ENCODE measurements around the gene CDK14. TPM values are rescaled to one million over a fixed set of nuclear protein-coding genes. Genes with fewer than 3 reads are reported as not detected.
"Not testable (repeated sequence)": the region's sequence is repeated elsewhere in the genome, so short reads cannot be mapped to it uniquely, and the experiment has no call there.

CDK14 gene
- total RNA-seq, 1 donor from 2014 or later: 23.5 TPM

GRCh38 chr7:90894122-90894521, 298.0 kb downstream of the CDK14 start:
- DNase-seq (ENCODE audit: low spot score): no peak

- no peak for DNase-seq (ENCODE audit: low spot score)
Observed at GRCh38 chr7:90896458-90896857, 300.3 kb downstream of the CDK14 start.

GRCh38 chr7:90897961-90898469, 301.9 kb downstream of the CDK14 start:
- no peak for DNase-seq (ENCODE audit: low spot score)

- no peak for DNase-seq (ENCODE audit: low spot score)
Observed at GRCh38 chr7:90900628-90901356, 304.7 kb downstream of the CDK14 start.

- DNase-seq (ENCODE audit: low spot score): no peak
Observed at GRCh38 chr7:90903841-90904240, 307.7 kb downstream of the CDK14 start.

GRCh38 chr7:90910136-90910535, 314.0 kb downstream of the CDK14 start:
- DNase-seq (ENCODE audit: low spot score): no peak

DNA sequence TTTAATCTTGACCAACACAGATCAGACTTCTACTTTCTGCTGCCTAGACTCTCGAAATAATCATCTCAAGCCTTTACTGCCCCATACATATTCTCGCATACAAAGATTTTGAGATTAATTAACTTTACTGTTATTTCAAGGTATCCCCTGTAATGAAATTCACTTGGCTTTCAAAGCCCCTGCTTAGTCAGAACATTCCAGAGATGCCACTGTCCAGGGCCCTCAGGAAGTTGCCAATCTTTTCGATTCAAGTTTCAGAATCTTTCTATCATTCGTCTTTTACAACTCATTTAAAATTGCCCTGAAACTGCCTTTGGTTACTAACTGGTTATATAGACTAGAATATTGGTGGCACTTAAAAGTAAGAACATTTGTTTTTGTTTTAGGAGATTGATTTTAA, 320.2 kb downstream of the CDK14 start:
- DNase-seq (ENCODE audit: low spot score): no peak

- DNase-seq (ENCODE audit: low spot score): no peak
Observed at GRCh38 chr7:90917539-90917938, 321.4 kb downstream of the CDK14 start.

GRCh38 chr7:90918303-90918702, 322.2 kb downstream of the CDK14 start:
- DNase-seq (ENCODE audit: low spot score): no peak

- no peak for DNase-seq (ENCODE audit: low spot score)
Observed at GRCh38 chr7:90919816-90920215, 323.7 kb downstream of the CDK14 start.

GRCh38 chr7:90920336-90920735, 324.2 kb downstream of the CDK14 start:
- no peak for DNase-seq (ENCODE audit: low spot score)

DNA sequence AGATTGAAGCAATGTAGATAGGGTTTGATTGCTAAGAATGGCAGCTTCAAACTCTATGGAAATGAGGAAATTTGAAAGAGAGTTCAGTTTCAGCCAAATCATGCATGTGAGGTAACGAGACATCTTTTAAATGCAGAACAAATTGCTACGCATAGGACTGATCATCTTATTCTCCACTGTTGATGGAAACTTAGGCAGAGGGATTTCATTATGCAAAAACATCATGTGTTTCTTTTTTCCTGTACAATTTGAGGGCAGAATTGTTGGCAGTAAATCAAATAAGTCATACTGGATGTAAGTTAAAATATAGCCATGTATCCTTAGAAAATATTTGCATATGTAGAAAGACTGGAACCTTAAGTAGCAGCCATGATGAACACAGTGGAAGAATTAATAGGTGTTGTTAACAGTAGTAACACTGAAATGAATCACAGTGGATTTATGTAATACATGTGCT, 327.4 kb downstream of the CDK14 start:
- no peak for DNase-seq (ENCODE audit: low spot score)

DNA sequence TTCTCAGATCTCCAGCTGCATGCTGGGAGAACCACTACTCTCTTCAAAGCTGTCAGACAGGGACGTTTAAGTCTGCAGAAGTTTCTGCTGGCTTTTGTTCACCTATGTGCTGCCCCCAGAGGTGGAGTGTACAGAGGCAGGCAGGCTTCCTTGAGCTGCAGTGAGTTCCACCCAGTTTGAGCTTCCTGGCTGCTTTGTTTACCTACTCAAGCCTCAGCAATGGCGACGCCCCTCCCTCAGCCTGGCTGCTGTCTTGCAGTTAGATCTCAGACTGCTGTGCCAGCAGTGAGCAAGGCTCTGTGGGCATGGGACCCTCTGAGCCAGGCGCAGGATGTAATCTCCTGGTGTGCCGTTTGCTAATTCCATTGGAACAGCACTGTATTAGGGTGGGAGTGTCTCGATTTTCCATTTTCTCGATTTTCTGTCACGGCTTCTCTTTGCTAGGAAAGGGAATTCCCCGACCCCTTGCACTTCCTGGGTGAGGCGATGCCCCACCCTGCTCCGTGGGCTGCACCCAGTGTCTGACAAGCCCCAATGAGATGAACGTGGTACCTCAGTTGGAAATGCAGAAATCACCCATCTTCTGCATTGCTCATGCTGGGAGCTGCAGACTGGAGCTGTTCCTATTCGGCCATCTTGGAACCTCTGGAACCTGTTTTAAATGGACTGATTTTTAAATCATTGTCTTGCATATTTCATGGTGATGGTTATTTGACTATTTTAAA, 332.7 kb downstream of the CDK14 start:
- DNase-seq (ENCODE audit: low spot score): not testable (repeated sequence)

DNA sequence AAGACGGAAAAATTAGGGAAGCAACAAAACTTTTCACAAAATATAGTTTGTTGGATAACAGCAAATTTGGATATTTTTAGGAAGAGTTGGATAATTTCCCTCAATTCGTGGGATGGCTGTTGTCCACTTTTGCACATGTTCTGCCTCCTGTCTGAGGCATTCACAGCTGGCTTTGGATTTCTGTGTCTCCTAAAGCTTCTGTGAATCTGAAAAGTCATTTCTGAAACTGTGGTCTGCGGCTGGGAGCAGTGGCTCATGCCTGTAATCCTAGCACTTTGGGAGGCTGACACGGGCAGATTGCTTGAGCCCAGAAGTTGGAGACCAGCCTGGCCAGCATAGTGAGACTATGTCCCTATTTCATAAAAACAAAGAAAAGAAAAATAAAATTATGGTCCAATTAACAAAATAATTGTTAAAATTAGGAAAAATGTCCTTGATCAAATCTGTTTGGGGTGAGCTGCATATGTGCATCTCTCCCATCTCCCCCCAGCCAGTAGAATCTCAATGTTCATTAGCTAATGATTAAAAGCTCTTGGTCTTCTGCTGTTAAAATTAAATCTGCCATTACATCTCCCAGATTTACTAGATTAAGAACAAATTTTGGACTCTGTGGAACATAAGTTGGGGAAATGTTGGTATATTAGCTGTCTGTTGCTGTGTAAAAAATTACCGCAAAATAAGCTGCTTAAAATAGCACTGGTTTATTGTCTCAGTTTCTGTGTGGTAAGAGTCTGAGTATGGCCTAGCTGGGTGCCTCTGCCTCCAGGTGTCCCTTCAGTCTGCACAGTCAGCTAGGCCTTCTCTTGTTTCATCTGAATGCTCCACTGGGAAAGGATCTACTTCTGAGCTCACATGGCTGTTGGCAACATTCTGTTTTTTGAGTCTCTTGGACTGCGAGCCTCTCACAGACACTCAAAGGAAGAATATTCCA, 336.1 kb downstream of the CDK14 start:
- DNase-seq (ENCODE audit: low spot score): no peak

GRCh38 chr7:90933041-90933440, 336.9 kb downstream of the CDK14 start:
- DNase-seq (ENCODE audit: low spot score): no peak

DNA sequence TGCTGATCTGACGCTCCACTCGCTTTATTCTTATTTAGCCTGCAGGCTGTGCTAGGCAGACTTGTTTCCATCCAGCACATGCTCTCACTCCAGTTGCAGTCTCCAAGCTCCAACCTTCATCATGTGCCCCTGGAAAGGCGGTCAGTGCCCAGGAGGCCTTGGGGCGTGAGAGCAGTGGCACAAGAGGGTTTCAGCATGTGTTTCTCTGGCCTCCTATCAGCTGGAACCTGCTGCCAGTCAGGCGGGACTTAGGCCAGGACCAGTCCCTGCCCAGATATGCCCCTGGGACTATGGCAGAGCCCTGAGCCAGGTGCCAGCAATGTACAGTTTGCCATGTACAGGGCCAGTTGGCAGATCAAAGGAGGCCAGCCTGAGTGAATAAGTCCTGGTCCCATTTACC, 337.9 kb downstream of the CDK14 start:
- DNase-seq (ENCODE audit: low spot score): no peak

- DNase-seq (ENCODE audit: low spot score): no peak
Observed at GRCh38 chr7:90938371-90938770, 342.2 kb downstream of the CDK14 start.

DNA sequence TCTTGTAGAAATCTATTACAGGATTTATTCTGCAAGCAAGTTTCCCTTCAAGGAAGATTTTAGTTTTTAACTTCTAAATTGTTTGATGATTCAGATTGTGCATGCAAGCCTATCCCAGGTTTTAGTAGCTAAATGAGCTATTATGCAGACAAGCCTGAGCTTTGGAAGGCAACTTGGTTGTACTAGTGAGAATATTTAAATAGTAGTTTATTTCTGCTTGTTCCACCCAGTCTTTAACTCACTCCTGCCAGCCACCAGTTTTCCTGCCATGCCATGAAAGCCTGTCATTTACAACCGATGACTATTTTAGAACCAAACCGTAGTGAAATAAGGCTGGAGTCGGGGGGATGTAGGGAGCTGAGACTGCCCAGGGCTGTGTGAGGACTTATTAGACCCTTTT, 343.5 kb downstream of the CDK14 start:
- no peak for DNase-seq (ENCODE audit: low spot score)

- no peak for DNase-seq (ENCODE audit: low spot score)
Observed at GRCh38 chr7:90944021-90944420, 347.9 kb downstream of the CDK14 start.

- no peak for DNase-seq (ENCODE audit: low spot score)
Observed at GRCh38 chr7:90945104-90945787, 349.1 kb downstream of the CDK14 start.

DNA sequence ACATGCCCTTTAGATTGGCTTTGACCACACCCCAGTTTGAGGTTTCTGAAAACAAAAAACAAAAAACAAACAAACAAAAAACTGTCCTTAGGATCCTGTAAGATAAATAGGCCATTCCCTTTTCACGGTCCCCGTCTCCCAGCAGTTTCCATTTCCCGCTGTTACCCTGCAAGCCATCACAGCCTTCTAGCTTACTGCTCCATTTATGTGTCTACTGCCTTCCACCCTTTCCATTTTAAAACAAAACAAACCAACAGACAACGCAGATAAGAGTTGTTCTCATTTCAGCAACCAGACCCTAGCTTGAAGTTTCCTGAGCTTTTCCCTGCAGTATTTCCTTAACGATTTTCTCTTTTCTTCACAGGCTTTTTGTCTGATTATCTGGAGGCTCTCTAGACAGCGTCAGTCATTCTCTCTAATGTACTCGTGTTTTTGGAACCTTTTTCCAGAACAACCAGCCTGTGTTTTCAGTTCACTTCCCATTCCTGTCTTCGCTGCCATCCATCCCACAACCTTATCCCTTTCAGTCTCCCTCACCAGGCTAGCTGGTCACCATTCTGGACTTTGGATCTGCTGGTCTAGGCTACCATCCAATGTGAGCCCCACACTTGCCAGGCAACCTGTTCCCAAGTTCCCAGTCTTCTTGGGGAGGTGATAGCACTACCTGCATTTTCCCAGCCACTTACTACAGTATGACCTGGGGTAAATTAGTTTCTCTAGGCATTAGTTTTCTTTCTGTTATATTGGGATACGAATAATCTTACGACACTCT, 350.8 kb downstream of the CDK14 start:
- DNase-seq (ENCODE audit: low spot score): no peak

All from ureter (tissue), 1 donor.